Astrocyte (in vitro differentiated cells and primary cell): ENCODE data around the gene IMPA2.

Source experiments
- EZH2 ChIP-seq: IDR thresholded peaks from 2 replicates; pipeline ENCODE4 v1.6.1; 2012; ENCODE audit warnings: mild to moderate bottlenecking, low read length, inconsistent platforms; ENCODE audit not compliant: insufficient read depth
- TF ChIP-seq, protein P1 (sequence below): IDR thresholded peaks from 2 replicates; pipeline ENCODE4 v1.5.1; 2011; ENCODE audit warnings: low read depth, mild to moderate bottlenecking, inconsistent platforms, low read length, moderate library complexity; ENCODE audit not compliant: insufficient read depth

DNA sequence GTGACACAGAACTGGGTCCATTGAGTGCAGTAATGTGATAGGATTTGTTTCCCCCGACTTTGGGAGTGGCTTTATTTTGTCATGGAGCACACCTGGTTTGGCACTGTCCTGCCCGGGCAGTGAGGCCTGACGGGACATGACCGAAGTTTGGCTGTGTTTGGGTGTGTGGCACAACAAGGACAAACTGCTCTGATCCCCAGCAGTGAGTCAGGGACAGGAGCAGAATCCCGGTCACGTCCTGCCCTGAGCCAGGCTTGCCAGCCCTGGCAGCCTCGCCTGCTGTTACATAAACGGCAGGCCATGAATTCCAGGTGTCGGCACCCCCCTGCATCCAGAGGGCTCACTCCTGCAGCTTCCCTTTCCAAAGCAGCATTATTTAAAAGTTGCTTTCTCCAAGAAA is 45.7 kb downstream of the IMPA2 start:
- TF ChIP-seq, protein P1, sequence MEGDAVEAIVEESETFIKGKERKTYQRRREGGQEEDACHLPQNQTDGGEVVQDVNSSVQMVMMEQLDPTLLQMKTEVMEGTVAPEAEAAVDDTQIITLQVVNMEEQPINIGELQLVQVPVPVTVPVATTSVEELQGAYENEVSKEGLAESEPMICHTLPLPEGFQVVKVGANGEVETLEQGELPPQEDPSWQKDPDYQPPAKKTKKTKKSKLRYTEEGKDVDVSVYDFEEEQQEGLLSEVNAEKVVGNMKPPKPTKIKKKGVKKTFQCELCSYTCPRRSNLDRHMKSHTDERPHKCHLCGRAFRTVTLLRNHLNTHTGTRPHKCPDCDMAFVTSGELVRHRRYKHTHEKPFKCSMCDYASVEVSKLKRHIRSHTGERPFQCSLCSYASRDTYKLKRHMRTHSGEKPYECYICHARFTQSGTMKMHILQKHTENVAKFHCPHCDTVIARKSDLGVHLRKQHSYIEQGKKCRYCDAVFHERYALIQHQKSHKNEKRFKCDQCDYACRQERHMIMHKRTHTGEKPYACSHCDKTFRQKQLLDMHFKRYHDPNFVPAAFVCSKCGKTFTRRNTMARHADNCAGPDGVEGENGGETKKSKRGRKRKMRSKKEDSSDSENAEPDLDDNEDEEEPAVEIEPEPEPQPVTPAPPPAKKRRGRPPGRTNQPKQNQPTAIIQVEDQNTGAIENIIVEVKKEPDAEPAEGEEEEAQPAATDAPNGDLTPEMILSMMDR: no peak
- no peak for TF ChIP-seq EZH2
